Measurements from ENCODE around the gene AP5S1.

Gene AP5S1

GRCh38 chr20:3846740-3847428, 26.5 kb downstream of the AP5S1 start, which contains the start of gene MAVS:
Gene MAVS, plus strand, starts transcription at chr20:3846834. Its CDS starts 7,791 bp downstream, at chr20:3854625.
- Histone ChIP-seq H4K5ac (ENCODE audit: low read length) (no peak within 1 kb of the TSS), H3K79me1 (ENCODE audit: low read length) (peaks cover 9% of the 10 kb centered on the region), H2BK15ac (replicated peaks; ENCODE audit: low read depth) (no peak within 1 kb of the TSS), H3K4me1 (ENCODE audit: control insufficient read depth, low read depth, low read length) (peaks cover 4% of the 10 kb centered on the region), H2BK120ac (ENCODE audit: low read depth, low read length) (no peak within 1 kb of the TSS), H3K23ac (ENCODE audit: low read length) (peak within 1 kb of the TSS; percentile 72), H2AK5ac (ENCODE audit: low read length) (no peak within 1 kb of the TSS), H3K56ac (ENCODE audit: low read length) (peak within 1 kb of the TSS; percentile 97), H3K4ac (ENCODE audit: low read depth, low read length) (no peak within 1 kb of the TSS), H3K4me2 (ENCODE audit: low read length) (peak within 1 kb of the TSS; percentile 82), H3K27ac (ENCODE audit: low read depth, low read length) (peak within 1 kb of the TSS; percentile 65), H3K79me2 (ENCODE audit: control insufficient read depth, insufficient read depth, low read length) (peaks cover 3% of the 10 kb centered on the region), H3K36me3 (ENCODE audit: control insufficient read depth, insufficient read depth, low read length) (no peaks in the 10 kb centered on the region), H3K9ac (ENCODE audit: low read length) (peak within 1 kb of the TSS; percentile 97), H2BK5ac (ENCODE audit: low read length) (peak within 1 kb of the TSS; percentile 21), H4K8ac (ENCODE audit: low read depth, low read length) (no peak within 1 kb of the TSS), H3K18ac (ENCODE audit: low read length) (peak within 1 kb of the TSS; percentile 11), H3K4me3 (ENCODE audit: low read length) (peak within 1 kb of the TSS; percentile 80), H3K27me3 (ENCODE audit: insufficient read depth, low read length, poor library complexity) (no peaks in the 10 kb centered on the region)
- peak; percentile 85 for DNase-seq
- WGBS (ENCODE audit: extremely low coverage, insufficient coverage, low lambda C conversion rate): no CpG with 5 or more reads among the region's 72 CpGs

GRCh38 chr20:3847429-3847940, 27.1 kb downstream of the AP5S1 start:
- H2BK15ac ChIP-seq (replicated peaks; ENCODE audit: low read depth): no peak overlapping the region
- no peak overlapping the region for H4K8ac ChIP-seq (ENCODE audit: low read depth, low read length)
- no peak overlapping the region for H3K23ac ChIP-seq (ENCODE audit: low read length)
- H2BK120ac ChIP-seq (ENCODE audit: low read depth, low read length): no peak overlapping the region
- peak overlapping the region; percentile 82 for H3K4me2 ChIP-seq (ENCODE audit: low read length)
- H3K79me2 ChIP-seq (ENCODE audit: control insufficient read depth, insufficient read depth, low read length): peaks cover 3% of the 10 kb centered on the region
- H3K56ac ChIP-seq (ENCODE audit: low read length): peak overlapping the region; percentile 97
- peaks cover 9% of the 10 kb centered on the region for H3K79me1 ChIP-seq (ENCODE audit: low read length)
- H4K5ac ChIP-seq (ENCODE audit: low read length): no peak overlapping the region
- H2AK5ac ChIP-seq (ENCODE audit: low read length): no peak overlapping the region
- DNase-seq: no peak
- H3K4me1 ChIP-seq (ENCODE audit: control insufficient read depth, low read depth, low read length): peaks cover 4% of the 10 kb centered on the region
- no CpG with 5 or more reads among the region's 8 CpGs for WGBS (ENCODE audit: extremely low coverage, insufficient coverage, low lambda C conversion rate)
- H3K4ac ChIP-seq (ENCODE audit: low read depth, low read length): no peak overlapping the region
- peak overlapping the region; percentile 65 for H3K27ac ChIP-seq (ENCODE audit: low read depth, low read length)
- H3K4me3 ChIP-seq (ENCODE audit: low read length): peak overlapping the region; percentile 80
- H3K18ac ChIP-seq (ENCODE audit: low read length): no peak overlapping the region
- H3K9ac ChIP-seq (ENCODE audit: low read length): peak overlapping the region; percentile 97
- H3K36me3 ChIP-seq (ENCODE audit: control insufficient read depth, insufficient read depth, low read length): no peaks in the 10 kb centered on the region
- H2BK5ac ChIP-seq (ENCODE audit: low read length): no peak overlapping the region
- no peaks in the 10 kb centered on the region for H3K27me3 ChIP-seq (ENCODE audit: insufficient read depth, low read length, poor library complexity)

- no peaks in the 10 kb centered on the region for H3K36me3 ChIP-seq (ENCODE audit: control insufficient read depth, insufficient read depth, low read length)
- H3K18ac ChIP-seq (ENCODE audit: low read length): no peak overlapping the region
- H2BK5ac ChIP-seq (ENCODE audit: low read length): no peak overlapping the region
- H3K4me3 ChIP-seq (ENCODE audit: low read length): no peak overlapping the region
- peak overlapping the region; percentile 0 for H3K56ac ChIP-seq (ENCODE audit: low read length)
- no peaks in the 10 kb centered on the region for H3K27me3 ChIP-seq (ENCODE audit: insufficient read depth, low read length, poor library complexity)
- H3K23ac ChIP-seq (ENCODE audit: low read length): no peak overlapping the region
- peaks cover 4% of the 10 kb centered on the region for H3K4me1 ChIP-seq (ENCODE audit: control insufficient read depth, low read depth, low read length)
- H3K9ac ChIP-seq (ENCODE audit: low read length): no peak overlapping the region
- H2AK5ac ChIP-seq (ENCODE audit: low read length): no peak overlapping the region
- no peak overlapping the region for H2BK120ac ChIP-seq (ENCODE audit: low read depth, low read length)
- no peak overlapping the region for H3K4me2 ChIP-seq (ENCODE audit: low read length)
- H3K4ac ChIP-seq (ENCODE audit: low read depth, low read length): no peak overlapping the region
- no peak overlapping the region for H2BK15ac ChIP-seq (replicated peaks; ENCODE audit: low read depth)
- H3K27ac ChIP-seq (ENCODE audit: low read depth, low read length): no peak overlapping the region
- no peak overlapping the region for H4K8ac ChIP-seq (ENCODE audit: low read depth, low read length)
- peaks cover 3% of the 10 kb centered on the region for H3K79me2 ChIP-seq (ENCODE audit: control insufficient read depth, insufficient read depth, low read length)
- H3K79me1 ChIP-seq (ENCODE audit: low read length): peaks cover 9% of the 10 kb centered on the region
- no CpG with 5 or more reads among the region's 1 CpG for WGBS (ENCODE audit: extremely low coverage, insufficient coverage, low lambda C conversion rate)
- DNase-seq: no peak
- no peak overlapping the region for H4K5ac ChIP-seq (ENCODE audit: low read length)
These were observed 28.2 kb downstream of the AP5S1 start for GRCh38 chr20:3848565-3848964.

GRCh38 chr20:3854462-3854871, 34.1 kb downstream of the AP5S1 start:
- DNase-seq: peak; percentile 59
- no peak overlapping the region for H4K5ac ChIP-seq (ENCODE audit: low read length)
- H3K56ac ChIP-seq (ENCODE audit: low read length): no peak overlapping the region
- no CpG with 5 or more reads among the region's 4 CpGs for WGBS (ENCODE audit: extremely low coverage, insufficient coverage, low lambda C conversion rate)
- no peak overlapping the region for H4K8ac ChIP-seq (ENCODE audit: low read depth, low read length)
- no peak overlapping the region for H3K4me3 ChIP-seq (ENCODE audit: low read length)
- H3K79me1 ChIP-seq (ENCODE audit: low read length): no peaks in the 10 kb centered on the region
- no peaks in the 10 kb centered on the region for H3K27me3 ChIP-seq (ENCODE audit: insufficient read depth, low read length, poor library complexity)
- H3K27ac ChIP-seq (ENCODE audit: low read depth, low read length): no peak overlapping the region
- H3K79me2 ChIP-seq (ENCODE audit: control insufficient read depth, insufficient read depth, low read length): no peaks in the 10 kb centered on the region
- H2BK5ac ChIP-seq (ENCODE audit: low read length): no peak overlapping the region
- no peak overlapping the region for H2BK15ac ChIP-seq (replicated peaks; ENCODE audit: low read depth)
- H3K23ac ChIP-seq (ENCODE audit: low read length): no peak overlapping the region
- no peak overlapping the region for H2BK120ac ChIP-seq (ENCODE audit: low read depth, low read length)
- no peak overlapping the region for H2AK5ac ChIP-seq (ENCODE audit: low read length)
- no peak overlapping the region for H3K4ac ChIP-seq (ENCODE audit: low read depth, low read length)
- H3K4me1 ChIP-seq (ENCODE audit: control insufficient read depth, low read depth, low read length): no peaks in the 10 kb centered on the region
- no peak overlapping the region for H3K4me2 ChIP-seq (ENCODE audit: low read length)
- peaks cover 3% of the 10 kb centered on the region for H3K36me3 ChIP-seq (ENCODE audit: control insufficient read depth, insufficient read depth, low read length)
- no peak overlapping the region for H3K18ac ChIP-seq (ENCODE audit: low read length)
- no peak overlapping the region for H3K9ac ChIP-seq (ENCODE audit: low read length)

- Histone ChIP-seq H2BK5ac (ENCODE audit: low read length) (no peak overlapping the region), H2BK120ac (ENCODE audit: low read depth, low read length) (no peak overlapping the region), H3K23ac (ENCODE audit: low read length) (no peak overlapping the region), H3K27ac (ENCODE audit: low read depth, low read length) (no peak overlapping the region), H3K9ac (ENCODE audit: low read length) (no peak overlapping the region), H3K4me1 (ENCODE audit: control insufficient read depth, low read depth, low read length) (no peaks in the 10 kb centered on the region), H3K79me1 (ENCODE audit: low read length) (no peaks in the 10 kb centered on the region), H3K4ac (ENCODE audit: low read depth, low read length) (no peak overlapping the region), H3K4me3 (ENCODE audit: low read length) (no peak overlapping the region), H2BK15ac (replicated peaks; ENCODE audit: low read depth) (no peak overlapping the region), H3K27me3 (ENCODE audit: insufficient read depth, low read length, poor library complexity) (no peaks in the 10 kb centered on the region), H2AK5ac (ENCODE audit: low read length) (no peak overlapping the region), H4K5ac (ENCODE audit: low read length) (no peak overlapping the region), H3K79me2 (ENCODE audit: control insufficient read depth, insufficient read depth, low read length) (no peaks in the 10 kb centered on the region), H3K4me2 (ENCODE audit: low read length) (no peak overlapping the region), H4K8ac (ENCODE audit: low read depth, low read length) (no peak overlapping the region), H3K56ac (ENCODE audit: low read length) (no peak overlapping the region), H3K36me3 (ENCODE audit: control insufficient read depth, insufficient read depth, low read length) (peaks cover 10% of the 10 kb centered on the region), H3K18ac (ENCODE audit: low read length) (no peak overlapping the region)
- no peak for DNase-seq
- no CpG with 5 or more reads among the region's 14 CpGs for WGBS (ENCODE audit: extremely low coverage, insufficient coverage, low lambda C conversion rate)
These were observed 37.1 kb downstream of the AP5S1 start for GRCh38 chr20:3857405-3857804.
